IPS-15b (cell line): ENCODE measurements around the gene CHP1.
"Not testable (repeated sequence)": the region's sequence is repeated elsewhere in the genome, so short reads cannot be mapped to it uniquely, and the experiment has no call there.

Experiments
- H3K27me3 ChIP-seq: one replicate; pipeline ENCODE4 v1.6.1; 2013; ENCODE audit warnings: low read length; ENCODE audit not compliant: control insufficient read depth, insufficient read depth
- H3K36me3 ChIP-seq: one replicate; pipeline ENCODE4 v1.6.1; 2013; ENCODE audit warnings: low read length; ENCODE audit not compliant: control insufficient read depth, insufficient read depth
- H3K4me1 ChIP-seq: one replicate; pipeline ENCODE4 v1.6.1; 2013; ENCODE audit warnings: mild to moderate bottlenecking, low read length; ENCODE audit not compliant: control insufficient read depth, insufficient read depth
- H3K4me3 ChIP-seq: one replicate; pipeline ENCODE4 v1.5.1; 2013; ENCODE audit warnings: low read depth, low read length
- H3K9ac ChIP-seq: one replicate; pipeline ENCODE4 v1.6.1; 2013; ENCODE audit warnings: low read depth, mild to moderate bottlenecking, low read length
- H3K9me3 ChIP-seq: one replicate; pipeline ENCODE4 v1.6.1; 2013; ENCODE audit warnings: mild to moderate bottlenecking, low read length; ENCODE audit not compliant: control insufficient read depth, insufficient read depth

The CHP1 gene

GRCh38 chr15:41304149-41304770 is 73.2 kb downstream of the CHP1 start:
- no peak overlapping the region for H3K4me3 ChIP-seq
- H3K9ac ChIP-seq, result no peak overlapping the region
- no peaks in the 10 kb centered on the region for H3K36me3 ChIP-seq

GRCh38 chr15:41307679-41308078 is 76.6 kb downstream of the CHP1 start:
- peaks cover under 1% of the 10 kb centered on the region for H3K36me3 ChIP-seq
- no peaks in the 10 kb centered on the region for H3K9me3 ChIP-seq
- peaks cover 10% of the 10 kb centered on the region for H3K4me1 ChIP-seq
- H3K27me3 ChIP-seq, result no peaks in the 10 kb centered on the region
- H3K9ac ChIP-seq, result no peak overlapping the region
- no peak overlapping the region for H3K4me3 ChIP-seq

More at GRCh38 chr15:41304149-41304770, 73.2 kb downstream of the CHP1 start:
- no peaks in the 10 kb centered on the region for H3K9me3 ChIP-seq
- H3K4me1 ChIP-seq, result peaks cover 10% of the 10 kb centered on the region
- no peaks in the 10 kb centered on the region for H3K27me3 ChIP-seq

- Histone ChIP-seq H3K27me3 (no peaks in the 10 kb centered on the region), H3K9me3 (no peaks in the 10 kb centered on the region), H3K36me3 (peaks cover 2% of the 10 kb centered on the region), H3K9ac (no peak overlapping the region), H3K4me3 (no peak overlapping the region), H3K4me1 (no peaks in the 10 kb centered on the region)
Observed at GRCh38 chr15:41309226-41309905, 78.3 kb downstream of the CHP1 start.

- H3K36me3 ChIP-seq, H3K9me3 ChIP-seq, H3K9ac ChIP-seq, H3K27me3 ChIP-seq, H3K4me3 ChIP-seq, H3K4me1 ChIP-seq: not testable (repeated sequence)
Observed at GRCh38 chr15:41320805-41321330, 89.8 kb downstream of the CHP1 start.

GRCh38 chr15:41323611-41324010 is 92.5 kb downstream of the CHP1 start:
- no peak overlapping the region for H3K4me3 ChIP-seq
- H3K9me3 ChIP-seq, result no peaks in the 10 kb centered on the region
- H3K36me3 ChIP-seq, result peaks cover 4% of the 10 kb centered on the region

GRCh38 chr15:41331281-41331680 is 100.2 kb downstream of the CHP1 start:
- peak overlapping the region; percentile 98 for H3K9ac ChIP-seq
- peak overlapping the region; percentile 99 for H3K4me3 ChIP-seq
- no peaks in the 10 kb centered on the region for H3K36me3 ChIP-seq
- H3K9me3 ChIP-seq, result no peaks in the 10 kb centered on the region
- peaks cover 3% of the 10 kb centered on the region for H3K4me1 ChIP-seq
- H3K27me3 ChIP-seq, result no peaks in the 10 kb centered on the region

More at GRCh38 chr15:41323611-41324010, 92.5 kb downstream of the CHP1 start:
- Histone ChIP-seq H3K9ac (no peak overlapping the region), H3K27me3 (no peaks in the 10 kb centered on the region), H3K4me1 (no peaks in the 10 kb centered on the region)
